K562 (cell line): ENCODE data around the gene N4BP2. TPM values are rescaled to one million over a fixed set of nuclear protein-coding genes. Genes with fewer than 3 reads are reported as not detected.

ENCODE experiments used
- ATAC-seq: fragments of 200-7000 bp; cut with Tn5 transposase; 3 replicates; pipeline ENCODE4 v1.9.1; 2020; ENCODE audit warnings: moderate library complexity
- BruUV-seq: library from RNA; stranded (reverse); fragments of 400-500 nt; replicated peaks from 2 replicates; lab custom pipeline; 2021; lab: Mats Ljungman, UMichigan
- CTCF ChIA-PET: fragments of 300-600 bp; formaldehyde crosslinking; extraction: SDS; loops from one replicate; lab custom pipeline; 2021; ENCODE audit warnings: low intra/inter-chr PET ratio; lab: Yijun Ruan, JAX
- POLR2A ChIA-PET: fragments of 300-600, 350-650 bp; sonication (Branson Sonifier 250); formaldehyde crosslinking; extraction: SDS; loops from one replicate; lab custom pipeline; 2021; ENCODE audit warnings: antibody characterized with exemption, inconsistent platforms; lab: Yijun Ruan, JAX
- DNase-seq, 4 experiments: peaks; one replicate each; pipeline versions ENCODE4 v3.0.0 to v3.0.0-alpha.2; 2011 to 2018; ENCODE audit warnings: low spot score in 3 of 4, mixed read lengths in 3 of 4; ENCODE audit errors: extremely low read depth in 1 of 4
- FAIRE-seq: peaks from 2 replicates; lab custom pipeline; 2011; peaks lifted over from hg19 to GRCh38; lab: Jason Lieb, UNC
- H2AFZ ChIP-seq: 2 replicates; pipeline ENCODE4 v1.6.0; 2011; ENCODE audit warnings: low read depth, low read length, control low read depth, inconsistent platforms
- H3K27ac ChIP-seq: fragments of 200-600 bp; 3 replicates; pipeline ENCODE4 v1.8.0; 2011; ENCODE audit warnings: low read depth, mild to moderate bottlenecking, control low read depth, inconsistent platforms, low read length, moderate library complexity, mixed read lengths; ENCODE audit errors: extremely low read depth
- H3K27me3 ChIP-seq, 2 experiments: fragments of 300-600 bp in 1 of 2; 2 replicates in 1 of 2; 3 replicates in 1 of 2; pipeline versions ENCODE4 v1.6.0 to v1.8.0; 2011; ENCODE audit warnings: inconsistent platforms in 2 of 2, low read length in 2 of 2, mild to moderate bottlenecking in 1 of 2, mixed read lengths in 1 of 2, moderate library complexity in 1 of 2; ENCODE audit not compliant: control insufficient read depth in 2 of 2, insufficient read depth in 2 of 2
- H3K36me3 ChIP-seq: fragments of 300-600 bp; 3 replicates; pipeline ENCODE4 v1.8.0; 2011; ENCODE audit warnings: mild to moderate bottlenecking, low read length, inconsistent platforms; ENCODE audit not compliant: control insufficient read depth, insufficient read depth
- H3K4me1 ChIP-seq, 2 experiments: fragments of 200-600 bp in 1 of 2; replicated peaks in 1 of 2; 2 replicates in 1 of 2; 3 replicates in 1 of 2; pipeline versions ENCODE4 v1.5.1 to v1.8.0; 2011; ENCODE audit warnings: inconsistent platforms in 2 of 2, low read length in 2 of 2, mild to moderate bottlenecking in 1 of 2, mixed read lengths in 1 of 2, moderate library complexity in 1 of 2; ENCODE audit not compliant: control insufficient read depth in 2 of 2, insufficient read depth in 2 of 2
- H3K4me2 ChIP-seq: 2 replicates; pipeline ENCODE4 v1.6.1; 2011; ENCODE audit warnings: low read length, control low read depth, inconsistent platforms, mixed read lengths; ENCODE audit not compliant: insufficient read depth
- H3K4me3 ChIP-seq: fragments of 200-600 bp; sonication (generic), shearing (Covaris generic); 2 replicates; pipeline ENCODE4 v1.5.1; 2016; ENCODE audit warnings: control low read depth, inconsistent platforms
- H3K79me2 ChIP-seq: fragments of 200-600 bp; 3 replicates; pipeline ENCODE4 v1.8.0; 2011; ENCODE audit warnings: low read length, inconsistent platforms; ENCODE audit not compliant: control insufficient read depth, insufficient read depth
- H3K9ac ChIP-seq, 2 experiments: 2 replicates each; pipeline versions ENCODE4 v1.6.0 to v1.6.1; 2011; ENCODE audit warnings: low read depth in 2 of 2, low read length in 2 of 2, control low read depth in 1 of 2, inconsistent platforms in 1 of 2, mild to moderate bottlenecking in 1 of 2, mixed read lengths in 1 of 2; ENCODE audit not compliant: insufficient read depth in 1 of 2
- H3K9me1 ChIP-seq: one replicate; pipeline ENCODE4 v1.6.0; 2011; ENCODE audit warnings: inconsistent platforms, mild to moderate bottlenecking, low read length, moderate library complexity; ENCODE audit not compliant: control insufficient read depth, insufficient read depth
- H3K9me3 ChIP-seq: replicated peaks from 2 replicates; pipeline ENCODE4 v1.5.1; 2011; ENCODE audit warnings: low read depth, low read length, inconsistent platforms; ENCODE audit not compliant: control insufficient read depth, insufficient read depth
- H4K20me1 ChIP-seq: replicated peaks from 2 replicates; pipeline ENCODE4 v1.6.1; 2011; ENCODE audit warnings: low read length, inconsistent platforms, mixed read lengths; ENCODE audit not compliant: control insufficient read depth, insufficient read depth
- FOSL1 ChIP-seq: fragments of 200-800 bp; sonication (Bioruptor generic); conservative IDR thresholded peaks from 2 replicates; pipeline ENCODE4 v1.6.1; 2016; ENCODE audit warnings: missing genetic modification characterization, missing compliant biosample characterization
- GATAD2B ChIP-seq: fragments of 450-650 bp; IDR thresholded peaks from 2 replicates; pipeline ENCODE4 v1.6.1; 2017; ENCODE audit warnings: mild to moderate bottlenecking, borderline replicate concordance
- MEF2A ChIP-seq: IDR thresholded peaks from 2 replicates; pipeline ENCODE4 v1.6.1; 2011; ENCODE audit warnings: low read depth, mild to moderate bottlenecking, low read length, moderate library complexity; ENCODE audit not compliant: control insufficient read depth
- PCBP2 ChIP-seq: fragments of 200-400 bp; formaldehyde crosslinking; IDR thresholded peaks from 2 replicates; pipeline ENCODE4 v1.6.1; 2018; ENCODE audit warnings: low read length, low read depth, mild to moderate bottlenecking, moderate library complexity; ENCODE audit not compliant: poor library complexity, severe bottlenecking
- POLR2G ChIP-seq: fragments of 200-400 bp; formaldehyde crosslinking; IDR thresholded peaks from 2 replicates; pipeline ENCODE4 v1.6.1; 2017; ENCODE audit warnings: low read depth, mild to moderate bottlenecking, antibody characterized with exemption, low read length, moderate library complexity
- RBM34 ChIP-seq: fragments of 200-400 bp; formaldehyde crosslinking; IDR thresholded peaks from 2 replicates; pipeline ENCODE4 v1.6.1; 2018; ENCODE audit warnings: low read length, borderline replicate concordance; ENCODE audit not compliant: insufficient read depth
- SRF ChIP-seq, 2 experiments: fragments of 250-450, 450-650 bp in 1 of 2; sonication (Bioruptor Pico) in 1 of 2; sonication (generic) in 1 of 2; formaldehyde crosslinking; IDR thresholded peaks; 2 replicates each; pipeline versions ENCODE4 v1.5.0 to v1.5.1; 2020 to 2022; ENCODE audit warnings: mild to moderate bottlenecking in 1 of 2, missing genetic modification reagents in 1 of 2
- SRSF1 ChIP-seq: fragments of 200-400 bp; formaldehyde crosslinking; IDR thresholded peaks from 2 replicates; pipeline ENCODE4 v1.6.1; 2017; ENCODE audit warnings: mild to moderate bottlenecking, low read depth, low read length, moderate library complexity
- SRSF3 ChIP-seq: fragments of 200-400 bp; formaldehyde crosslinking; IDR thresholded peaks from 2 replicates; pipeline ENCODE4 v1.6.1; 2016; ENCODE audit warnings: mild to moderate bottlenecking, low read length, moderate library complexity; ENCODE audit not compliant: insufficient read depth
- TFAM ChIP-seq: fragments of 250-450 bp; sonication (Bioruptor Pico); conservative IDR thresholded peaks from 2 replicates; pipeline ENCODE4 v1.5.0; 2021; ENCODE audit warnings: mild to moderate bottlenecking, moderate library complexity
- ZNF408 ChIP-seq: fragments of 250-450 bp; sonication (Bioruptor Pico); IDR thresholded peaks from 2 replicates; pipeline ENCODE4 v1.4.0; 2020; ENCODE audit warnings: low read depth, mild to moderate bottlenecking, moderate library complexity
- WGBS: fragments of 100-300 bp; shearing (Covaris generic); methylation state at CpG from one replicate; pipeline ENCODE4 v1.1.6; 2016; ENCODE audit warnings: low coverage, mixed read lengths; ENCODE audit not compliant: insufficient coverage; ENCODE audit errors: missing lambda C conversion rate; 5-methylcytosine and 5-hydroxymethylcytosine counted together
- in situ Hi-C: fragments of 300-500 bp; cut with MboI; formaldehyde crosslinking; loops from 4 replicates; pipeline ENCODE4 v1.15.0; 2018; ENCODE audit warnings: inconsistent platforms, mixed read lengths
- intact Hi-C: fragments of 100-400 bp; cut with micrococcal nuclease; formaldehyde crosslinking; loops from 2 replicates; pipeline ENCODE4 v1.14.2; 2022
- polyA plus RNA-seq, 8 experiments: library from polyadenylated mRNA; depleted of rRNA in 4 of 8; stranded (reverse) in 5 of 8; unstranded in 3 of 8; fragments of >200 nt; fragmentation: Nextera tagmentation in 2 of 8; fragmentation: Illumina TruSeq in 1 of 8; extraction: Ambion mirVana in 2 of 8; extraction: Trizol in 1 of 8; gene quantifications; 2 replicates each; pipeline versions ENCODE4 v1.2.1 to v1.2.3, GENCODE V29; 2011 to 2014; ENCODE audit warnings: inconsistent platforms in 1 of 8, missing spikeins in 1 of 8
- total RNA-seq, 7 experiments: library from RNA; depleted of rRNA in 6 of 7; stranded (reverse); fragments of >200 nt in 6 of 7; fragmentation: Illumina TruSeq in 2 of 7; extraction: Trizol in 2 of 7; gene quantifications; 2 replicates each; pipeline versions ENCODE4 v1.2.1 to v1.2.3, GENCODE V29; 2011 to 2021; ENCODE audit warnings: low replicate concordance in 1 of 7
- TF ChIP-seq, protein P1 (sequence below), 2 experiments: fragments of 450-650 bp in 1 of 2; sonication (generic) in 1 of 2; formaldehyde crosslinking in 1 of 2; IDR thresholded peaks; 2 replicates each; pipeline versions ENCODE4 v1.7.1 to v1.9.0; 2016 to 2022; ENCODE audit warnings: inconsistent platforms in 1 of 2, mild to moderate bottlenecking in 1 of 2, missing genetic modification reagents in 1 of 2

N4BP2 gene
- total and polyA plus RNA-seq, 9 of the 15 experiments (the other 6 are each of a cell fraction or from before 2014, with no cell fraction given): 2.7 to 12.6 (median 7.6) TPM

DNA sequence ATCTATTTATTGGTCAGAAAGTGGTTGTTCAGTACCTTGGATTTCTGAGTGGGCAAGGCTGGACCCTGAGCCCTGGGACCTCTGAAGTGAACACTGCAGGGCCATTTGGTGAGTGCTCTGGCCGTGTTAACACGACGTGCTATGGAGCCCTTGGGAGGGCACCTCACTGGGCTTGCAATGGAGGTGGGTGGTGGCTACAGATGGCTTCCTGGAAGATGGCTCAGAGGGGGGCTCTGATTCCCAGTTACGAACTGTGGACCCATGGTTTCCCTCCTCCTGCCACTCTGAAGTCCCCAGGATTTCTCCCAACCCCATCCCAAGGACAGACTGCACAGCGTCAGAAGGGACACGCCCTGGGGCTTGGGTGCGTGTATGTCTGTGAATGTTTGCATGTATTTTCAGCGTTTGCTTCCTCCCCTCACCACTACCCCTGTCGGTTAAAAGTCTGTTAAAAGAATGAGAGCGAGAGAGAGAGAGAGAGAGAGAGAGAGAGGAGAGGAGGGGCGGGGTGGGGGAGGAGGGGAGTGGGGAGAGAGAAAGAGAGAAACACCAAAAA lies 136.4 kb downstream of the N4BP2 start:
- peak overlapping the region; percentile 94 for H2AFZ ChIP-seq
- H4K20me1 ChIP-seq: no peaks in the 10 kb centered on the region
- H3K4me1 ChIP-seq: peaks cover 25 to 43% of the 10 kb centered on the region in 2 experiments
- H3K36me3 ChIP-seq: no peaks in the 10 kb centered on the region
- no peaks in the 10 kb centered on the region for H3K9me1 ChIP-seq
- intact Hi-C loops (no loop called here), in situ Hi-C loops (no loop called here)
- 28% methylated on average over 8 of the region's 11 CpGs for WGBS
- H3K27me3 ChIP-seq: no peaks in the 10 kb centered on the region
- no peak for FAIRE-seq
- H3K27ac ChIP-seq: peak overlapping the region; percentile 67; the same call in 2 of the 3 replicates
- ATAC-seq: peak; percentile 45
- ChIA-PET CTCF (no interaction called here), POLR2A (no interaction called here)
- no peak overlapping the region for H3K4me2 ChIP-seq
- peaks cover 14% of the 10 kb centered on the region for H3K79me2 ChIP-seq
- no TSS peak for BruUV-seq
- H3K9ac ChIP-seq: peak overlapping the region; percentile 42 to 72; a peak in 2 of 4 replicates
- peak in 2 of 4 experiments; percentile 27 to 58 for DNase-seq
- H3K9me3 ChIP-seq: no peaks in the 10 kb centered on the region
- H3K4me3 ChIP-seq: no peak overlapping the region
- TF ChIP-seq GATAD2B (no peak), POLR2G (no peak), SRSF1 (no peak), TFAM (CRISPR knock-in tag) (no peak), SRF (CRISPR knock-in tag; IDR thresholded peaks at IDR 0.05) (no peak), FOSL1 (tag) (no peak), ZNF408 (no peak), PCBP2 (no peak), MEF2A (no peak), SRSF3 (no peak), RBM34 (no peak)
- TF ChIP-seq, protein P1, sequence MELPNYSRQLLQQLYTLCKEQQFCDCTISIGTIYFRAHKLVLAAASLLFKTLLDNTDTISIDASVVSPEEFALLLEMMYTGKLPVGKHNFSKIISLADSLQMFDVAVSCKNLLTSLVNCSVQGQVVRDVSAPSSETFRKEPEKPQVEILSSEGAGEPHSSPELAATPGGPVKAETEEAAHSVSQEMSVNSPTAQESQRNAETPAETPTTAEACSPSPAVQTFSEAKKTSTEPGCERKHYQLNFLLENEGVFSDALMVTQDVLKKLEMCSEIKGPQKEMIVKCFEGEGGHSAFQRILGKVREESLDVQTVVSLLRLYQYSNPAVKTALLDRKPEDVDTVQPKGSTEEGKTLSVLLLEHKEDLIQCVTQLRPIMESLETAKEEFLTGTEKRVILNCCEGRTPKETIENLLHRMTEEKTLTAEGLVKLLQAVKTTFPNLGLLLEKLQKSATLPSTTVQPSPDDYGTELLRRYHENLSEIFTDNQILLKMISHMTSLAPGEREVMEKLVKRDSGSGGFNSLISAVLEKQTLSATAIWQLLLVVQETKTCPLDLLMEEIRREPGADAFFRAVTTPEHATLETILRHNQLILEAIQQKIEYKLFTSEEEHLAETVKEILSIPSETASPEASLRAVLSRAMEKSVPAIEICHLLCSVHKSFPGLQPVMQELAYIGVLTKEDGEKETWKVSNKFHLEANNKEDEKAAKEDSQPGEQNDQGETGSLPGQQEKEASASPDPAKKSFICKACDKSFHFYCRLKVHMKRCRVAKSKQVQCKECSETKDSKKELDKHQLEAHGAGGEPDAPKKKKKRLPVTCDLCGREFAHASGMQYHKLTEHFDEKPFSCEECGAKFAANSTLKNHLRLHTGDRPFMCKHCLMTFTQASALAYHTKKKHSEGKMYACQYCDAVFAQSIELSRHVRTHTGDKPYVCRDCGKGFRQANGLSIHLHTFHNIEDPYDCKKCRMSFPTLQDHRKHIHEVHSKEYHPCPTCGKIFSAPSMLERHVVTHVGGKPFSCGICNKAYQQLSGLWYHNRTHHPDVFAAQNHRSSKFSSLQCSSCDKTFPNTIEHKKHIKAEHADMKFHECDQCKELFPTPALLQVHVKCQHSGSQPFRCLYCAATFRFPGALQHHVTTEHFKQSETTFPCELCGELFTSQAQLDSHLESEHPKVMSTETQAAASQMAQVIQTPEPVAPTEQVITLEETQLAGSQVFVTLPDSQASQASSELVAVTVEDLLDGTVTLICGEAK (IDR thresholded peaks at IDR 0.05): no peak
- TF ChIP-seq, protein P1 (CRISPR knock-in tag; IDR thresholded peaks at IDR 0.05): no peak
